HEK293T (cell line): ENCODE data around the gene METTL25B.

Experiments used
- CTCF ChIA-PET: fragments of 350-600 bp; formaldehyde crosslinking; extraction: SDS; loops from one replicate; lab custom pipeline; 2021; ENCODE audit warnings: antibody characterized with exemption, inconsistent platforms; lab: Yijun Ruan, JAX
- POLR2A ChIA-PET: fragments of 350-600 bp; formaldehyde crosslinking; extraction: SDS; loops from one replicate; lab custom pipeline; 2020; ENCODE audit warnings: antibody characterized with exemption, inconsistent platforms; lab: Yijun Ruan, JAX
- DNase-seq: peaks from one replicate; pipeline ENCODE4 v3.0.0; 2012; ENCODE audit warnings: mixed read lengths; ENCODE audit errors: extremely low spot score
- ARNT ChIP-seq: fragments of 450-650 bp; IDR thresholded peaks from 2 replicates; pipeline ENCODE4 v1.6.1; 2017; ENCODE audit warnings: mild to moderate bottlenecking
- BHLHE40 ChIP-seq: fragments of 450-650 bp; IDR thresholded peaks from 2 replicates; pipeline ENCODE4 v1.6.1; 2016; ENCODE audit warnings: mild to moderate bottlenecking, moderate library complexity, borderline replicate concordance
- CTBP1 ChIP-seq: fragments of 450-650 bp; IDR thresholded peaks from 2 replicates; pipeline ENCODE4 v1.6.1; 2016; ENCODE audit warnings: borderline replicate concordance
- ELF4 ChIP-seq: fragments of 450-650 bp; IDR thresholded peaks from 2 replicates; pipeline ENCODE4 v1.6.1; 2017; ENCODE audit warnings: antibody characterized with exemption
- FOXA1 ChIP-seq: fragments of 450-650 bp; IDR thresholded peaks from 2 replicates; pipeline ENCODE4 v1.6.1; 2016; ENCODE audit warnings: mild to moderate bottlenecking
- FOXK2 ChIP-seq: fragments of 450-650 bp; IDR thresholded peaks from 2 replicates; pipeline ENCODE4 v1.6.1; 2016; ENCODE audit warnings: mild to moderate bottlenecking
- FOXM1 ChIP-seq: fragments of 450-650 bp; IDR thresholded peaks from 2 replicates; pipeline ENCODE4 v1.6.1; 2017; ENCODE audit warnings: mild to moderate bottlenecking, borderline replicate concordance
- HDGF ChIP-seq: fragments of 450-650 bp; IDR thresholded peaks from 2 replicates; pipeline ENCODE4 v1.6.1; 2017; ENCODE audit warnings: antibody characterized with exemption, borderline replicate concordance
- L3MBTL2 ChIP-seq: fragments of 450-650 bp; conservative IDR thresholded peaks from 2 replicates; pipeline ENCODE4 v1.6.1; 2016; ENCODE audit warnings: mild to moderate bottlenecking
- LEF1 ChIP-seq: fragments of 450-650 bp; IDR thresholded peaks from 2 replicates; pipeline ENCODE4 v1.6.1; 2017; ENCODE audit warnings: mild to moderate bottlenecking, borderline replicate concordance
- NFRKB ChIP-seq: fragments of 450-650 bp; IDR thresholded peaks from 2 replicates; pipeline ENCODE4 v1.6.1; 2016; ENCODE audit warnings: mild to moderate bottlenecking, moderate library complexity
- SP1 ChIP-seq: fragments of 450-650 bp; IDR thresholded peaks from 2 replicates; pipeline ENCODE4 v1.6.1; 2017
- SUZ12 ChIP-seq: fragments of 450-650 bp; IDR thresholded peaks from 2 replicates; pipeline ENCODE4 v1.6.1; 2016; ENCODE audit warnings: mild to moderate bottlenecking
- TARDBP ChIP-seq: fragments of 450-650 bp; IDR thresholded peaks from 2 replicates; pipeline ENCODE4 v1.6.1; 2016
- ZNF384 ChIP-seq: fragments of 450-650 bp; IDR thresholded peaks from 2 replicates; pipeline ENCODE4 v1.6.1; 2016
- TF ChIP-seq, protein P1 (sequence below): fragments of 450-650 bp; IDR thresholded peaks from 2 replicates; pipeline ENCODE4 v1.6.1; 2016

METTL25B gene

DNA sequence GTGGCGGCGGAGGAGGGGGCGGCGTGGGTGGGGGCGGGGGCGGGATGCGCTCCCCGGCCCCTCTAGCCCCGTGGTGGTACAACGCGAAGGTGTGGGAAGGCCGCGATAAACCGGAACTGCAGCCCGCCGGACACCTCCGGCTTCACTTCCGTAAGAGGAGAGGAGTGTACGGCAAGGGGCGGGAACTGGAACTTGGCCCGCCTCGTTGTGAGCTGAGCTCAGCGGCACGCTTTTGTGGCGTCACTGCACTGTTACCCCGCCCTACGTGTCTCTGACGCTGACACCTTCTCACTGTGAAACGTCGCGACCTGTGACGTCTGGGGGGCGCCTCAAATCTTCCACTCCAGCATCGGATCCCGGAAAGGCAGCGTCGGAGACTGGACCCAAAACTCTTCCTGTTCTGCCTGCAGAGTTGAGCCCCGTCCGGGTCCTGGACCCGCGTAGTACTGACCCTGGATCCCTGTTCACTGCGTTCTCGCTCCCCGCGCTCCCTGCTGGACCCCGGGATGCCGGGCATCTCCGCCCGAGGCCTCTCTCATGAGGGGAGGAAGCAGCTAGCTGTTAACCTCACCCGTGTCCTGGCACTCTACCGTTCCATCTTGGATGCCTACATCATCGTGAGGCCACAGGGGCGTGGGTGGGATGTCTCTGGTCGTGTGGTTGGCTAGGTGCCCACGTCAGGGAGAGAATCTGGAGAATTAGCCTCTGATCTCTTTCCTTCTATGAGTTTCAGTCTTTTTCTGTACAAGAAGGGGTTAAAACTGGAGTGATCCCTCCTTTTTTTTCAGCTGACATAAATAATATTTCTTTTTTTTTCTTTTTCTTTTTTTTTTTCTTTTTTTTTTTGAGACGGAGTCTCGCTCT is 562 bp downstream of the METTL25B start, which contains the start of gene ISG20L2:
Gene ISG20L2, minus strand, starts transcription at position 168 of the 864 bp plus-strand sequence. CDS start 1,114 bp downstream, outside the sequence.
- ChIA-PET CTCF (interaction anchor here (0.9 to 5.2 kb wide), 7 partner anchors 9 to 132 kb away, joined by 3 to 335 read pairs (median 5); partner anchors contain the start of genes CRABP2, INSRR and NTRK1), POLR2A (interaction anchor here (0.6 to 7.4 kb wide), 54 partner anchors 8 to 228 kb away, joined by 3 to 137 read pairs (median 5); partner anchors contain the start of genes CRABP2, HAPLN2, HDGF and INSRR)
- no peak for TF ChIP-seq SUZ12
- TF ChIP-seq L3MBTL2 = peak; percentile 44
- TF ChIP-seq, protein P1, sequence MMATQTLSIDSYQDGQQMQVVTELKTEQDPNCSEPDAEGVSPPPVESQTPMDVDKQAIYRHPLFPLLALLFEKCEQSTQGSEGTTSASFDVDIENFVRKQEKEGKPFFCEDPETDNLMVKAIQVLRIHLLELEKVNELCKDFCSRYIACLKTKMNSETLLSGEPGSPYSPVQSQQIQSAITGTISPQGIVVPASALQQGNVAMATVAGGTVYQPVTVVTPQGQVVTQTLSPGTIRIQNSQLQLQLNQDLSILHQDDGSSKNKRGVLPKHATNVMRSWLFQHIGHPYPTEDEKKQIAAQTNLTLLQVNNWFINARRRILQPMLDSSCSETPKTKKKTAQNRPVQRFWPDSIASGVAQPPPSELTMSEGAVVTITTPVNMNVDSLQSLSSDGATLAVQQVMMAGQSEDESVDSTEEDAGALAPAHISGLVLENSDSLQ = peak; percentile 13; the same call in 1 of the 2 replicates
- TF ChIP-seq SP1 = no peak
- no peak for TF ChIP-seq HDGF
- peak; percentile 83 for TF ChIP-seq TARDBP
- DNase-seq = peak; percentile 94

DNA sequence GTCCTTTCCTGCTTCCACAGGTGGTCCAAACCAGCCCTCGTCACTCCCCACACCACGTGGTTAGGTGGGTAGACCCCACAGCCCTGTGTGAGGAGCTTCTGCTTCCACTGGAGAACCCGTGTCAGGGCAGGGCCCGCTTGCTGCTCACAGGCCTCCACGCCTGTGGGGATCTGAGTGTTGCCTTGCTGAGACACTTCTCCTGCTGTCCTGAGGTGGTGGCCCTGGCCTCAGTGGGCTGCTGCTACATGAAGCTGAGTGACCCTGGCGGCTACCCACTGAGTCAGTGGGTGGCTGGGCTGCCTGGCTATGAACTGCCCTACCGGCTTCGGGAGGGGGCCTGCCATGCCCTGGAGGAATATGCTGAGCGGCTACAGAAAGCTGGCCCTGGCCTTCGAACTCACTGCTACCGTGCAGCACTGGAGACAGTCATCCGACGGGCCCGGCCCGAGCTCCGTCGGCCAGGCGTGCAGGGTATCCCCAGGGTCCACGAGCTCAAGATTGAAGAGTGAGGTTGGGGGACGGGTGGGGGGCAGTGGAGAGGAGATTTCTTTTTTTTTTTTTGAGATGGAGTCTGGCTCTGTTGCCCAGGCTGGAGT is 5.8 kb downstream of the METTL25B start:
- CTCF ChIA-PET = no interaction called here
- POLR2A ChIA-PET = interaction anchor here (1.0 kb wide), 2 partner anchors 45 to 69 kb away, joined by 3 to 4 read pairs; no protein-coding TSS in a partner anchor
- no peak for DNase-seq
- no peak for TF ChIP-seq ZNF384
- TF ChIP-seq, protein P1 = no peak
- no peak for TF ChIP-seq NFRKB
- no peak for TF ChIP-seq BHLHE40
- no peak for TF ChIP-seq TARDBP
- no peak for TF ChIP-seq LEF1
- no peak for TF ChIP-seq HDGF
- no peak for TF ChIP-seq ELF4
- TF ChIP-seq SP1 = no peak
- TF ChIP-seq CTBP1 = no peak
- TF ChIP-seq SUZ12 = no peak
- TF ChIP-seq FOXA1 = no peak
- no peak for TF ChIP-seq ARNT
- no peak for TF ChIP-seq FOXM1
- no peak for TF ChIP-seq L3MBTL2
- TF ChIP-seq FOXK2 = no peak

DNA sequence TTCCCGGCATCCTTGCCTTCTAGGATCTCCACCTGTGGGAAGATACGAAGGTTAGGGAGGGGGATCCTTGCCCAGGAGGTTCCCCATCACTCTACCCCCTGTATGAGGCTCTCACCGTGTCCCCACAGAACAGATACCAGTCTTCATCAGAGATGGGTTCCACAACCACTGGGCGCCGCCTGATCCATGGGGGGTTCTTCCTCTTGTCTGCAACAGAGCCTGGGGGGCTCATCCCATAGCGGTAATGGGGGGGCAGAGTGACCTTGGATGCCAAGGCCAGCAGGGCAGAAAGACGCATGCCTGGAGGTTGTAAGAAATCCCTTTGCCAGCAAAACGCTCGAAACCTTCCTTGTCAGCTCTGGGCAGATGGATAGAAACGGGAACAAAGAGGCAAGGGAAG is 10.1 kb downstream of the METTL25B start:
- DNase-seq = no peak
- ChIA-PET CTCF (interaction anchor here (0.8 to 1.1 kb wide), 3 partner anchors 12 to 122 kb away, joined by 3 to 4 read pairs (median 4); no protein-coding TSS in a partner anchor), POLR2A (interaction anchor here (3.5 to 3.9 kb wide), 2 partner anchors 9 to 29 kb away, joined by 103 to 123 read pairs; partner anchors contain the start of genes ISG20L2, METTL25B and PRCC)
- no peak for TF ChIP-seq BHLHE40

DNA sequence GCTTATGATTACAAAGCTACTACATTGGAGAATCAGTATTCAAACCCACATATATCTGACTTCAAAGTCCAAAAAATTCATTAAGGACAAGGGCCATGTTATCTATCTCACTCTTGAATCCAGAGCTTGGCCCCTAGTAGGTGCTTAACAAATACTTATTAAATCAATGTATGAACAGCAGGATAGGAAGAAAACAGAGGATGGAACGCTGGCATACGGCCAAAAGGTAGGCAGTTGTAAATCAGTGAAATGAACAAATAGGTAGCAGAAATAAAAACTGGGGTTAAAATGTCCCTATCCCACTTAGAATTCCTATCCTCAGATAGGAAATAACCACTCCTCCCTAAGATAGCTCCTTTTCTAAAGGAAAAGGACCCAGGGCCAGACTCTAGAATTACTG is 10.6 kb downstream of the METTL25B start:
- ChIA-PET CTCF (interaction anchor here (0.7 to 1.1 kb wide), 4 partner anchors 13 to 181 kb away, joined by 3 to 4 read pairs (median 4); no protein-coding TSS in a partner anchor), POLR2A (interaction anchor here (3.5 to 3.9 kb wide), 2 partner anchors 10 to 29 kb away, joined by 103 to 123 read pairs; partner anchors contain the start of genes ISG20L2, METTL25B and PRCC)
- DNase-seq = no peak
- no peak for TF ChIP-seq HDGF
- no peak for TF ChIP-seq LEF1

DNA sequence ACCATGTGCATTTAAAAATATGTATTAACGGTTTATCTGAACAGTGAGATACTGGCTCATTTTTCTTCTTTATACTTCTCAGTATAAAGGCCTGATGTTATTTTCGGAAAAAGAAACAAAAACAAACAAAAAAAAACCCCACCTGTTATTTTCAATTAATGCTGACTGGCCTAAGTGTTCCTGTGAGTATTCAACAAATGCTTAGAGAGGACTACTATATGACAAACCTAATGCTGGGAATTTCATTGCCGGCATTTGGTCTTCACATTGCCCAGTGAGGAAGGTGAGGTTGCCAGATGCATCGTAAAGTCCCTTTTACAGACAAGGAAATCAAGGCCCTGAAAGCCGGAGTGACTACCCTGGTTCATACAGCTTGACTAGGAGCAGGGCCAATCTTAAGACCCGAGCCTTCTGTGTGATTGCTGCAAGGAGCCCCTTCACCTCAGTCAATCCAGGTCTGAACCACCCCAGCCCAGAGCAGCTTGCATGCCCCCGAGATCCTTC is 12.0 kb downstream of the METTL25B start:
- ChIA-PET CTCF (interaction anchor here (0.7 to 2.2 kb wide), 4 partner anchors 14 to 186 kb away, joined by 3 to 12 read pairs (median 6); no protein-coding TSS in a partner anchor), POLR2A (interaction anchor here (1.0 to 3.9 kb wide), 6 partner anchors 11 to 51 kb away, joined by 3 to 123 read pairs (median 32); partner anchors contain the start of genes HDGF, ISG20L2, METTL25B and PRCC)
- TF ChIP-seq LEF1 = no peak
- no peak for TF ChIP-seq FOXK2
- TF ChIP-seq FOXM1 = no peak
- no peak for TF ChIP-seq HDGF
- no peak for TF ChIP-seq ZNF384
- no peak for TF ChIP-seq SUZ12
- no peak for TF ChIP-seq ARNT
- no peak for TF ChIP-seq ELF4
- no peak for TF ChIP-seq SP1
- TF ChIP-seq TARDBP = no peak
- no peak for TF ChIP-seq NFRKB
- no peak for TF ChIP-seq FOXA1
- TF ChIP-seq L3MBTL2 = no peak
- TF ChIP-seq, protein P1 = no peak
- no peak for TF ChIP-seq BHLHE40
- no peak for TF ChIP-seq CTBP1
- no peak for DNase-seq
